Endodermal cell (in vitro differentiated cells): ENCODE data around the gene SLC16A2. TPM values are rescaled to one million over a fixed set of nuclear protein-coding genes. Genes with fewer than 3 reads are reported as not detected.

ENCODE experiments used
- DNase-seq: peaks from one replicate; pipeline ENCODE4 v3.0.0-alpha.2; 2017
- H3K27ac ChIP-seq: 2 replicates; pipeline ENCODE4 v1.5.1; 2013; ENCODE audit warnings: mild to moderate bottlenecking, low read depth, low read length, moderate library complexity
- H3K27me3 ChIP-seq: 2 replicates; pipeline ENCODE4 v1.6.1; 2013; ENCODE audit warnings: mild to moderate bottlenecking, low read length, moderate library complexity; ENCODE audit not compliant: insufficient read depth, control insufficient read depth, poor library complexity, severe bottlenecking
- H3K36me3 ChIP-seq: 2 replicates; pipeline ENCODE4 v1.7.0; 2013; ENCODE audit warnings: mild to moderate bottlenecking, low read length, moderate library complexity; ENCODE audit not compliant: control insufficient read depth, insufficient read depth
- H3K4me1 ChIP-seq: one replicate; pipeline ENCODE4 v1.7.0; 2013; ENCODE audit warnings: low read length; ENCODE audit not compliant: control insufficient read depth, insufficient read depth
- H3K4me3 ChIP-seq: 2 replicates; pipeline ENCODE4 v1.5.1; 2013; ENCODE audit warnings: mild to moderate bottlenecking, low read length, moderate library complexity
- H3K9ac ChIP-seq: 2 replicates; pipeline ENCODE4 v1.6.1; 2013; ENCODE audit warnings: mild to moderate bottlenecking, low read length, moderate library complexity; ENCODE audit not compliant: poor library complexity, severe bottlenecking; ENCODE audit errors: extremely low read depth
- H3K9me3 ChIP-seq: 2 replicates; pipeline ENCODE4 v1.6.1; 2013; ENCODE audit warnings: mild to moderate bottlenecking, low read length, moderate library complexity; ENCODE audit not compliant: control insufficient read depth
- H3K27ac Mint-ChIP-seq: 2 replicates; pipeline ENCODE4 v1.8.0; 2020; ENCODE audit warnings: mixed read lengths
- H3K27me3 Mint-ChIP-seq: 2 replicates; pipeline ENCODE4 v1.8.0; 2021; ENCODE audit warnings: mild to moderate bottlenecking, mixed read lengths; ENCODE audit not compliant: insufficient read depth
- H3K36me3 Mint-ChIP-seq: 2 replicates; pipeline ENCODE4 v1.8.0; 2020; ENCODE audit warnings: low read depth, mixed read lengths
- H3K4me1 Mint-ChIP-seq: 2 replicates; pipeline ENCODE4 v1.8.0; 2020; ENCODE audit warnings: mixed read lengths
- H3K4me3 Mint-ChIP-seq: 2 replicates; pipeline ENCODE4 v1.8.0; 2020; ENCODE audit warnings: mild to moderate bottlenecking, moderate library complexity, mixed read lengths
- H3K9me3 Mint-ChIP-seq: 2 replicates; pipeline ENCODE4 v1.8.0; 2020; ENCODE audit warnings: mild to moderate bottlenecking, mixed read lengths
- WGBS, 2 experiments: methylation state at CpG; one replicate each; pipeline versions ENCODE4 v1.1.5 to v1.1.7; 2013; ENCODE audit warnings: missing lambda C conversion rate in 2 of 2, mixed read lengths in 1 of 2; ENCODE audit not compliant: insufficient coverage in 1 of 2, insufficient read length in 1 of 2; 5-methylcytosine and 5-hydroxymethylcytosine counted together
- total RNA-seq, 2 donors: library from RNA; stranded (reverse); fragmentation: NEBNext Ultra II Directional in 1 of 2; extraction: Animal tissue kit (Norgen Biotek cat#: 25700) in 1 of 2; gene quantifications; 2 replicates in 1 of 2; 3 replicates in 1 of 2; pipeline ENCODE4 v1.2.1, GENCODE V29; 2021
- TF ChIP-seq, protein P1 (sequence below): fragments of 200-600 bp; sonication (generic); conservative IDR thresholded peaks from 2 replicates; pipeline ENCODE4 v1.5.0; 2021; ENCODE audit warnings: antibody characterized with exemption, mild to moderate bottlenecking

Gene SLC16A2
- total RNA-seq, 2 donors from 2014 or later, result 9.1 to 11.6 TPM

DNA sequence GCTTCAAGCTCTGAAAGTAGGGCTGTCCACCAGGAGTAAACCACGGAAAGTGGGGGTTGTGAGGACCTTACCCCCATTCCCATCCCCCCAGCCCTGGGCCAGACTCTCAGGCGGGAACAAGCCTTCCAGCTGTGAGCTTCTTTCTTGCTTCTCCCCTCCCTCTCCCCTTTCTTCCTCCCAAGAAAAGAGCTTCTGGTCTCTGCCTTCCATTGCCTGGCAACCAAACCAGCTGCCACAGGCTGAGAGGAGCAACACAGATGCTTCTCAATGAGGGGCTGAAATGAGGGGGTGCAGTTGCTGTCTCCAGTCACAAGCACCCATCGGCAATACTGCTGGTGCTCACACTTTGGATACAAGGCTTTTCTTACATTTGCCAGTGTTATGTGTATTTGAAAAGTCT lies 72.5 kb downstream of the SLC16A2 start:
- TF ChIP-seq, protein P1, sequence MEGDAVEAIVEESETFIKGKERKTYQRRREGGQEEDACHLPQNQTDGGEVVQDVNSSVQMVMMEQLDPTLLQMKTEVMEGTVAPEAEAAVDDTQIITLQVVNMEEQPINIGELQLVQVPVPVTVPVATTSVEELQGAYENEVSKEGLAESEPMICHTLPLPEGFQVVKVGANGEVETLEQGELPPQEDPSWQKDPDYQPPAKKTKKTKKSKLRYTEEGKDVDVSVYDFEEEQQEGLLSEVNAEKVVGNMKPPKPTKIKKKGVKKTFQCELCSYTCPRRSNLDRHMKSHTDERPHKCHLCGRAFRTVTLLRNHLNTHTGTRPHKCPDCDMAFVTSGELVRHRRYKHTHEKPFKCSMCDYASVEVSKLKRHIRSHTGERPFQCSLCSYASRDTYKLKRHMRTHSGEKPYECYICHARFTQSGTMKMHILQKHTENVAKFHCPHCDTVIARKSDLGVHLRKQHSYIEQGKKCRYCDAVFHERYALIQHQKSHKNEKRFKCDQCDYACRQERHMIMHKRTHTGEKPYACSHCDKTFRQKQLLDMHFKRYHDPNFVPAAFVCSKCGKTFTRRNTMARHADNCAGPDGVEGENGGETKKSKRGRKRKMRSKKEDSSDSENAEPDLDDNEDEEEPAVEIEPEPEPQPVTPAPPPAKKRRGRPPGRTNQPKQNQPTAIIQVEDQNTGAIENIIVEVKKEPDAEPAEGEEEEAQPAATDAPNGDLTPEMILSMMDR, result no peak
- H3K36me3 ChIP-seq, result no peaks in the 10 kb centered on the region
- H3K27me3 ChIP-seq, result no peaks in the 10 kb centered on the region
- H3K36me3 Mint-ChIP-seq, result no peaks in the 10 kb centered on the region
- H3K4me3 ChIP-seq, result no peak overlapping the region
- no peaks in the 10 kb centered on the region for H3K27me3 Mint-ChIP-seq
- H3K9me3 ChIP-seq, result no peaks in the 10 kb centered on the region
- WGBS, 2 experiments, result 43% methylated on average over 3 of the region's 3 CpGs; no CpG with 5 or more reads in 1 of the 2 experiments
- H3K4me3 Mint-ChIP-seq, result no peak overlapping the region
- H3K9ac ChIP-seq, result no peak overlapping the region
- H3K4me1 Mint-ChIP-seq, result peaks cover 1% of the 10 kb centered on the region
- H3K9me3 Mint-ChIP-seq, result peaks cover 18% of the 10 kb centered on the region
- DNase-seq, result no peak
- no peaks in the 10 kb centered on the region for H3K4me1 ChIP-seq
- peak overlapping the region; percentile 95 for H3K27ac ChIP-seq
- H3K27ac Mint-ChIP-seq, result no peak overlapping the region

DNA sequence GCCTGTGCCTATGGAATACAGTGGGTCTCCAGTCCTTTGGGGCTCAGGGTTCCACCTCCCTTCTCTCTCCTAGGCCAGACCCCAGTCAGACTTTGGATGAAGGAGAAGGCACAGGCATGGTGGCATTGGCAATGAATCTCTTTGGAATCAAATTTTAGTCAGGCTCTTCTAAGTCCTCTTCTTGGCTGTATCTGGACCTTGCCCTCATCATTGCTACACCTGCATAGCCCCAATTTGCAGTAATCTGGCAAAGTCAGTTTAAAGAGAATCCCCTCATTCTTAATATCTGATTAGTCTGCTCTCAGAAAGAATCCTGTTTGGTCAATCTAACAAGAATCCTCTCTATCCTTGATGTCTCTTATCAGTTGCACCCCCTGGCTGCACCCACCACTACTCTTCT lies 77.6 kb downstream of the SLC16A2 start:
- H3K4me1 ChIP-seq, result no peaks in the 10 kb centered on the region
- H3K27me3 Mint-ChIP-seq, result no peaks in the 10 kb centered on the region
- no peak overlapping the region for H3K27ac ChIP-seq
- no peaks in the 10 kb centered on the region for H3K4me1 Mint-ChIP-seq
- H3K27ac Mint-ChIP-seq, result no peak overlapping the region
- H3K9me3 ChIP-seq, result no peaks in the 10 kb centered on the region
- no peaks in the 10 kb centered on the region for H3K36me3 Mint-ChIP-seq
- no peak overlapping the region for H3K4me3 ChIP-seq
- peaks cover 23% of the 10 kb centered on the region for H3K9me3 Mint-ChIP-seq
- no peak overlapping the region for H3K4me3 Mint-ChIP-seq
- H3K36me3 ChIP-seq, result no peaks in the 10 kb centered on the region
- no peak for DNase-seq
- H3K9ac ChIP-seq, result no peak overlapping the region
- no peaks in the 10 kb centered on the region for H3K27me3 ChIP-seq
- TF ChIP-seq, protein P1, result no peak

DNA sequence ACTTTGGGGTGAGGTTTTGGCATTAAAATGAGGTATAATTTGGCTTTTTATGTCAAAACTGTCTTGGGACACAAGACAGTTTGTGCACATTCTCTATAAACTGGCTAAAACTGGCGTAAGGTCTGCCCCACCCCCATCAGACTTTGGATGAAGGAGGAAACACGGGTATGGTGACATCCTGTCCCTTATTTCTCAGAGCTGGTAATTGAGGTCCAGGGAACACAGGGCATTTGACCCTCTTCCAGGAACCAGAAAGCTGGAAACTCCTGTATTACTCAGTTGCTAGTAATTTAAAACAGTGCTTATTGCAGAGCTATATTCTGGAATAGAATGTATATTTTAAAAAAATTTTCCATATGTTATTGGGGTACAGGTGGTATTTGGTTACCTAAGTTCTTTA lies 78.8 kb downstream of the SLC16A2 start:
- no peaks in the 10 kb centered on the region for H3K36me3 Mint-ChIP-seq
- TF ChIP-seq, protein P1, result no peak
- 83 to 100% methylated on average over 2 of the region's 2 CpGs for WGBS, 2 experiments
- Histone ChIP-seq H3K9ac (no peak overlapping the region), H3K36me3 (no peaks in the 10 kb centered on the region), H3K27ac (no peak overlapping the region), H3K27me3 (no peaks in the 10 kb centered on the region), H3K4me1 (no peaks in the 10 kb centered on the region), H3K4me3 (no peak overlapping the region), H3K9me3 (no peaks in the 10 kb centered on the region)
- no peak overlapping the region for H3K27ac Mint-ChIP-seq
- H3K27me3 Mint-ChIP-seq, result no peaks in the 10 kb centered on the region
- no peaks in the 10 kb centered on the region for H3K4me1 Mint-ChIP-seq
- DNase-seq, result no peak
- H3K4me3 Mint-ChIP-seq, result no peak overlapping the region
- H3K9me3 Mint-ChIP-seq, result peaks cover 26% of the 10 kb centered on the region
